Measurements from ENCODE around the gene THPO. TPM values are rescaled to one million over a fixed set of nuclear protein-coding genes. Genes with fewer than 3 reads are reported as not detected.

Gene THPO
- total and polyA plus RNA-seq, 2 experiments from 2014 or later = 0.14 to 1.9 TPM

DNA sequence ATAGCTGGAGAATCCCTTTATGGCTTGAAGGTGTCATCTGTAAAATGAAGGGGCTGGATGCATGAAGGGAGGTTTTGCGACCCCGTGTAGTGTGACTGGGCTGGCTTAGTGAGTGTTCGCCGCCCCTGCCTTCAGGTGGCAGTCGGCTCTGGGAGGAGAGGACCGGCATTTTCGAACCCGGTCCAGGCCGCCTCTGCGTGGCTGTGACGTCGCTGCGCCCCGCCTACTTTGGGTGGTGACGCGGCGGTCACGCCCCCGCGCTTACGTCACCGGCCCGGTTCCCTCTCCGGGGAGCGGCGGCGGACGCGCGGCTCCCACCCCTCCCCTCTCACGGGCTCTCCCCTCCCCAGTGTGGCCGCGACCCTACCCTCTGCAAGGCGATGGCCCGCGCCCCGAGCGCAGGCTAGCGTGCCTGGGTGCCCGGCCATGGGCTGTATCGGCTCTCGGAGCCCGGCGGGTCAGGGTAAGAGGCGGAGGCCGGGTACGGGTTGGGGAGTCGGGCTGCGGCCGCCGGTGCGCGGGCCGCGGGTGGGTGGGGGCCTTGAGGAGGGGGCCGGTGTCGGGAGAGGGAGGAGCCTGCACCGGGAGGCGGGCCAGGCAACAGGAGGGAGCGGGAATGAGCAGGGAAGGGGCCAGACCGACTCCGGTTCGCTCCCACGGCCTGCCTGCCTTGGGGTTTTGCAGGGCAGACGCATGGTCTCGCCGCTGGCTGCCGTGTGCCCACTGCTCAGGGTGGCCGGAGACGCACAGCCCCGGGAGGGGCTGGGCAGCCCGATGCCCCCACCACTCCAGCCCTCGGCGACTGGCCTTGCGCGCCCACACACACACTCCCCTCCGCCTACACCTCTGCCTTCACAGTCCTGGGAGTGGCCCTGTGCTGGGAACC lies 42.1 kb downstream of the THPO start:
- Histone ChIP-seq H3K27me3 (ENCODE audit: insufficient read depth) (no peaks in the 10 kb centered on the region), H2AFZ (0 out of 2 replicates have a peak overlapping the region, but pooled peaks have one; percentile 14), H3K36me3 (ENCODE audit: insufficient read depth) (peaks cover 33% of the 10 kb centered on the region), H3K79me2 (replicated peaks; ENCODE audit: insufficient read depth) (peaks cover 32% of the 10 kb centered on the region), H3K9me2 (ENCODE audit: insufficient read depth) (no peaks in the 10 kb centered on the region), H3K4me1 (ENCODE audit: insufficient read depth) (peaks cover 27% of the 10 kb centered on the region), H3K4me3 (peak overlapping the region; percentile 86), H3K4me2 (peak overlapping the region; percentile 98), H4K20me1 (replicated peaks; ENCODE audit: insufficient read depth) (peaks cover 41% of the 10 kb centered on the region), H3F3A (replicated peaks; ENCODE audit: low read depth) (peaks cover 57% of the 10 kb centered on the region), H3K27ac (ENCODE audit: low read depth) (peak overlapping the region; percentile 98)
- Mint-ChIP-seq H3K9me3 (peaks cover 3% of the 10 kb centered on the region; the same call in 1 of the 3 replicates), H3K27me3 (ENCODE audit: insufficient read depth, low read depth, poor library complexity) (peaks cover 43% of the 10 kb centered on the region), H3K27ac (peak overlapping the region; percentile 97), H3K4me3 (peak overlapping the region; percentile 87), H3K36me3 (ENCODE audit: low read depth) (peaks cover 49% of the 10 kb centered on the region), H3K4me1 (peaks cover 37% of the 10 kb centered on the region)
- DNase-seq (ENCODE audit: low spot score) (peak; percentile 93), ATAC-seq (peak; percentile 65)
- TF ChIP-seq NANOG (IDR thresholded peaks at IDR 0.05; ENCODE audit: borderline replicate concordance) = no peak
- TF ChIP-seq, protein P1, sequence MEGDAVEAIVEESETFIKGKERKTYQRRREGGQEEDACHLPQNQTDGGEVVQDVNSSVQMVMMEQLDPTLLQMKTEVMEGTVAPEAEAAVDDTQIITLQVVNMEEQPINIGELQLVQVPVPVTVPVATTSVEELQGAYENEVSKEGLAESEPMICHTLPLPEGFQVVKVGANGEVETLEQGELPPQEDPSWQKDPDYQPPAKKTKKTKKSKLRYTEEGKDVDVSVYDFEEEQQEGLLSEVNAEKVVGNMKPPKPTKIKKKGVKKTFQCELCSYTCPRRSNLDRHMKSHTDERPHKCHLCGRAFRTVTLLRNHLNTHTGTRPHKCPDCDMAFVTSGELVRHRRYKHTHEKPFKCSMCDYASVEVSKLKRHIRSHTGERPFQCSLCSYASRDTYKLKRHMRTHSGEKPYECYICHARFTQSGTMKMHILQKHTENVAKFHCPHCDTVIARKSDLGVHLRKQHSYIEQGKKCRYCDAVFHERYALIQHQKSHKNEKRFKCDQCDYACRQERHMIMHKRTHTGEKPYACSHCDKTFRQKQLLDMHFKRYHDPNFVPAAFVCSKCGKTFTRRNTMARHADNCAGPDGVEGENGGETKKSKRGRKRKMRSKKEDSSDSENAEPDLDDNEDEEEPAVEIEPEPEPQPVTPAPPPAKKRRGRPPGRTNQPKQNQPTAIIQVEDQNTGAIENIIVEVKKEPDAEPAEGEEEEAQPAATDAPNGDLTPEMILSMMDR (conservative IDR thresholded peaks at IDR 0.05; ENCODE audit: low read depth in 2 of 2) = peak in 1 of 2 experiments; percentile 35; a peak in 2 of 4 replicates
- TF ChIP-seq ZNF114 (CRISPR knock-in tag; IDR thresholded peaks at IDR 0.05) = no peak
- peak; percentile 24; the same call in 1 of the 2 replicates for TF ChIP-seq ETS1 (IDR thresholded peaks at IDR 0.05)
- peak; percentile 98 for TF ChIP-seq CREB1 (CRISPR knock-in tag; IDR thresholded peaks at IDR 0.05; ENCODE audit: low read depth)
- TF ChIP-seq POLR2AphosphoS5 (IDR thresholded peaks at IDR 0.05; ENCODE audit: low read depth) = peak; percentile 86

GRCh38 chr3:184335291-184335660 lies 42.7 kb downstream of the THPO start:
- H3K27ac Mint-ChIP-seq = peak overlapping the region; percentile 97
- DNase-seq (ENCODE audit: low spot score) (peak; percentile 54), ATAC-seq (peak; percentile 1; the same call in 2 of the 3 replicates)
- Histone ChIP-seq H3K27ac (ENCODE audit: low read depth) (peak overlapping the region; percentile 98), H4K20me1 (replicated peaks; ENCODE audit: insufficient read depth) (peaks cover 47% of the 10 kb centered on the region), H3K4me2 (peak overlapping the region; percentile 98), H3K36me3 (ENCODE audit: insufficient read depth) (peaks cover 36% of the 10 kb centered on the region), H3F3A (replicated peaks; ENCODE audit: low read depth) (peaks cover 59% of the 10 kb centered on the region), H3K9me2 (ENCODE audit: insufficient read depth) (no peaks in the 10 kb centered on the region), H3K79me2 (replicated peaks; ENCODE audit: insufficient read depth) (peaks cover 32% of the 10 kb centered on the region), H3K27me3 (ENCODE audit: insufficient read depth) (no peaks in the 10 kb centered on the region), H3K4me1 (ENCODE audit: insufficient read depth) (peaks cover 27% of the 10 kb centered on the region), H2AFZ (no peak overlapping the region), H3K4me3 (peak overlapping the region; percentile 86)
- TF ChIP-seq JUNB (IDR thresholded peaks at IDR 0.05; ENCODE audit: unreplicated experiment) (no peak), STAT1 (IDR thresholded peaks at IDR 0.05; ENCODE audit: unreplicated experiment) (no peak), POLR2AphosphoS5 (IDR thresholded peaks at IDR 0.05; ENCODE audit: low read depth) (no peak), NANOG (IDR thresholded peaks at IDR 0.05; ENCODE audit: borderline replicate concordance) (no peak)
- H3K4me3 Mint-ChIP-seq = peak overlapping the region; percentile 87
- H3K9me3 Mint-ChIP-seq = peaks cover 3% of the 10 kb centered on the region; the same call in 1 of the 3 replicates
- peaks cover 40% of the 10 kb centered on the region for H3K27me3 Mint-ChIP-seq (ENCODE audit: insufficient read depth, low read depth, poor library complexity)
- H3K36me3 Mint-ChIP-seq (ENCODE audit: low read depth) = peaks cover 53% of the 10 kb centered on the region
- peaks cover 32% of the 10 kb centered on the region for H3K4me1 Mint-ChIP-seq
